Stomach (tissue), 4 donors: ENCODE data around the gene C20orf96.

Experiments used
- CTCF ChIP-seq, 7 experiments: fragments of 450-650 bp in 4 of 7; fragments of 200-600 bp in 3 of 7; sonication (generic) in 3 of 7; IDR thresholded peaks; one replicate each; pipeline ENCODE4 v1.5.1; 2016 to 2019; ENCODE audit warnings: antibody characterized with exemption in 7 of 7, control low read depth in 2 of 7, mild to moderate bottlenecking in 1 of 7
- EP300 ChIP-seq: sonication (generic); formaldehyde crosslinking; IDR thresholded peaks from one replicate; pipeline ENCODE4 v1.6.1; 2017; ENCODE audit warnings: antibody characterized with exemption
- POLR2A ChIP-seq, 4 donors: fragments of 450-650 bp; IDR thresholded peaks; one replicate each; pipeline ENCODE4 v1.6.1; 2016; ENCODE audit warnings: antibody characterized with exemption in 4 of 4, control low read depth in 2 of 4, mild to moderate bottlenecking in 1 of 4, moderate library complexity in 1 of 4

GRCh38 chr20:271069-271468 lies 19.5 kb downstream of the C20orf96 start:
- no peak for TF ChIP-seq POLR2A (IDR thresholded peaks at IDR 0.05)
- no peak for TF ChIP-seq EP300
- no peak for TF ChIP-seq CTCF (IDR thresholded peaks at IDR 0.05)
